NCI-H774 (cell line): ENCODE results near the gene TTC19.
A peak's percentile ranks its signal among the peaks of the same experiment; 100 is the strongest.

Source experiments
- DNase-seq: peaks from one replicate; lab custom pipeline; 2025; lab: John Stamatoyannopoulos, UW

The TTC19 gene

DNA sequence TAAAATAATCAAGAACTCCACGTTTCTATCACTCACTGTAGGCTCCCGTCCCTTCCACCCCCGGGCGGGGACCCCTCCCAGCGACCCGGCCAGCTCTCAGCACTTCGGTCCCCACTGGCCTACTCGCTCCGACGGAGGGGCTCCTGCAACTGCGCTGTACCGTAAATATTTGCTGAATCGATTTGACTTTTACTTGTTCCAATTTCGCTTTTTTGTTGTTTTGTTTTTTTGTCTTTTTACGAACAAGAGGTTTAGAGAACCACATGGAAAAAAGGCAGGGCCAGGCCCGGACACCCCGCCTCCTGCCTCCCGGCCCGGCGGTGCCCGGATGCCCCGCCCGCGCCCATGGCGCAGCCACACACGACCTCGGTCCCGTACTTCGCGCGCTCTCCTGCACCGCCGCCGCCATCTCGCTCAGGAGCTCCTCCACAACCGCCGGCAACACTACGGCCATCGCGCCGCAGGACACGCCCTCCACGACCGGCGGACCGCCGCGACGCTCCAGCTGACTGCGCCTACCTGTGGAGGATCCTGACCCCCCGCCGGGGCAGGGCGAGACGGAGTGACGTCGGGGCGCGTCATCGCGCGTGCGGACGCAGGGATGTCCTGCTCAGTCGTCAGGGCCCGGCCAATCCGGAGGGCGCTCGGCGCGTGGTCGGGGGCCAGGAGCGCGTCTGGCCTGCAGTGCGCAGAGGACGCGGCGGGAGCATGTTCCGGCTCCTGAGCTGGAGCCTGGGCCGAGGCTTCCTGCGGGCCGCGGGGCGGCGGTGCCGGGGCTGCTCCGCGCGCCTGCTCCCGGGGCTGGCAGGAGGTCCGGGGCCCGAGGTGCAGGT lies at the start of gene TTC19, which contains the start of gene ZSWIM7:
TSS of gene TTC19 (plus strand) at position 684 of the 833 bp plus-strand sequence. CDS start at position 709, 25 bp downstream.
TSS of gene ZSWIM7 (minus strand) at position 564 of the 833 bp plus-strand sequence. CDS start at position 454, 110 bp downstream.
- DNase-seq = peak; percentile 83

GRCh38 chr17:15951368-15952047 lies 48.1 kb upstream of the TTC19 start:
- DNase-seq = no peak

DNA sequence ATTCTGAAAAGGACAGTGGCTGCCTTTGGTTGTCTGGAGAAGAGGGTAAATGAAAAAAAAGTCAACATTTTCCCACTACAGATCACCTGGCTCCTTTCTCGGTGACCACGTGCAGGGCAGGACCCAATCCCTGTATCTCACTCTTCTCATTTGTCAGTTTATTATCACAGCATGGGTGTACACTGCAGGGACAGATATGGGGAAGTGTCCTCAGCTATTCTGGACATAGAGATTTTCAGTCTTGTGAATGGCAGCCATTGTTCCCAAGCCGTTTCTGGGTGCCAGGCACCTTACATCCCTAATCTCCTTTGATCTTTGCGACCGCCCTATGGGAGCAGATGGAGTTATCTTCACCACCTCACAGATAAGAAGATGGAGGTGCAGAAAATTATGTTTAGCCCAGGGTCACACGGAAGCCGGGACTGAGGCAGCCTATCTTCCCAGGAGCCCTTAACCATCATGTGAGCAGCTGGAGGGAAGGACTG lies 47.5 kb upstream of the TTC19 start:
- DNase-seq = no peak

GRCh38 chr17:15952916-15953790 lies 46.5 kb upstream of the TTC19 start:
- no peak for DNase-seq

GRCh38 chr17:15954222-15954621 lies 45.4 kb upstream of the TTC19 start:
- DNase-seq = no peak

GRCh38 chr17:15955793-15956541 lies 43.7 kb upstream of the TTC19 start:
- no peak for DNase-seq

DNA sequence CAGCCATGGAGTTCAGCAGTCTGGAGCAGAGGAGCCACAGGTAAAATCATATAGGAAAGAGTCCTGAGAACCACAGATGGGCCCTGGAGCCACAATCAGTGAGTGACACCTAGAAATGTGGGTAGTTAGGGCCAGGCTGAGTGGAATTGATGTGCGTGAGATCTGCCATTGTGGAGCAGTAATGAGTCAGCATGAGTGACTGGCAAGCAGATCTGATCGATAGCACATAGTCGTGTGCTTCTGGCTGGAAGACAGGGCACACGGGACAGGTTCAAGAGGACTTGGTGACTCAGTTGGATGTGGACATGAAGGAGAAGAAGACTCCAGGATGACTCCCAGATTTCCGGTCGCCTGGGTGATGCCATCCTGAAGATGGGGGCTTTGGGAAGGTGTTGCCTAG lies 42.4 kb upstream of the TTC19 start:
- DNase-seq = no peak

DNA sequence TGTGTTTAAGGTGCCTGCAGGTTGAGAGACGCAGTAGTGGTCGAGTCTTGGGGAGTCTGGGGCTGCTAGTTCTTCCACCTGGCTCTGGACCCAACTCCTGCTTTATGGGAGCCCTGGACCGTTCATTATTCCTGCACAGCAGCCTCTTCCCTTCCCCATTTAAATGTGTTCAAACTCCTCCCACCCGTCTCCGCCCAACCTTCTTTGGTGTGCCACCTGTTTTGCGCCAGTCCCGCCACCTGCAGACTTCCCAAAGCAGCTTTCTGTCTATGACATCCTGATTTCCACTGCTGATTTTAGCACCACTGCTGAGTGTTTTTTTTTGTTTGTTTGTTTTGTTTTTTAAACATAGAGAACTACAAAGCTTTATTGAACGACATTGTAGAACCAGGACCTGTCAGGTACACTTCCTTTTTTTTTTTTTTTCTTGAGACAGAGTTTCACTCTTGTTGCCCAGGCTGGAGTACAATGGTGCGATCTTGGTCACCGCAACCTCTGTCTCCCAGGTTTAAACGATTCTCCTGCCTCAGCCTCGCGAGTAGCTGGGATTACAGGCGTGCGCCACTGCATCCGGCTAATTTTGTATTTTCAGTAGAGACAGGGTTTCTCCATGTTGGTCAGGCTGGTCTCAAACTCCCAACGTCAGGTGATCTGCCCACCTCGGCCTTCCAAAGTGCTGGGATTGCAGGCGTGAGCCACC lies 41.9 kb upstream of the TTC19 start:
- no peak for DNase-seq

- DNase-seq = no peak
Measured at GRCh38 chr17:15958484-15958854, 41.2 kb upstream of the TTC19 start.

DNA sequence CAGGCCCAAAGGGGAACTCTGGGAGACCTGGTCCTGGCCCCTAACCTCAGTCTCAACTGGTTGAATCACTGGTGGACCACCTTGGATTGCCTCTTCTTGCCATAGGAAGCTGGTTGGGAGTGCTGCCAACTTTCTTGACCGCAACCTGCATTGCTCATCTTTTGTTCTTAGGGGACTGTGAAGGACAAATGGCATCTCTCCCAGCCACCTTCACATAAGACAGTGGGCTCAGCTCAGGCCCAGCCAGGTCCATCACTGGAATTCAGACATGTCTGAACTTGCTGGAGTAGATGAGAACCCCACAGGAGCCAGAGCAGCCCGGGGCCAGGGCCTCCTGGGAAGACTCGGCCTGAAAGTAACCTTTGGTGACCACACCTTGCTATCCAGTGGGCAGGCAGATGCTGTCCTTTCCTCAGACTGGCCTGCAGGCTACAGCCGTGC lies 35.9 kb upstream of the TTC19 start:
- no peak for DNase-seq

GRCh38 chr17:15965528-15965927 lies 34.1 kb upstream of the TTC19 start:
- DNase-seq = no peak

DNA sequence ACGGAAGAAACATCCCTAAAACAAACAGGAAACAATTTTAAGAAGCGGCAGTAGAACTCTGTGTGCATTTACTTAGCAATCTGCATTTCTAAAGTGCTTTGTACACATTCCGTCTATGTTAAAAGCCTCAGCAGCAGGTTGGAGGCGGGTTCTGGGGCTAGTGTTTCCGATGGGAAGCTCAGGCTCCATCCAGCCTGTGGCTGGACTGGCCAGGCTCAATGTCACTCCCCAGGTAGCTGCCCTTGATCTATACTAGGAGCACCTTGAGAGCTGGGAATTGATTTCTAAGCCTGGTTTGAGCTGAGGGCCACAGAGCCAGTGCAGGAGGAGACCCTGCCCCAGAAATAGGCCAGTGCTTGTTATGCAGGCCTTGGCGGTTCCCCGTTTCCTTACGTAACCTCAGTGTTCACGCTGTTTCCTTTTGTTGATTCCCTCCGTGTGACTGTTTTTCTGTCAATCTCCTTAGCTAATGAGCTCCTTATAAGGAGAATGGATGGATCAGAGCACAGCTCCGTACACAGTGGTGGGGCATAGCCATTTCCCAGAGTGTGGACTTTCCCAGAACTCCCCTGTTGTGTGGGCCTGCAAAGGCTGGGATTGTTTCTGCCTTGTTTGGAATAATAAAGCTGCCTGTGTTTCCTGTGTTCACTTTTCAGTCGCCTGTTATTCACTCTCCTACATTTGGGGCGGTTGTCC lies 33.3 kb upstream of the TTC19 start:
- DNase-seq = peak; percentile 41

GRCh38 chr17:15966879-15967248 lies 32.8 kb upstream of the TTC19 start:
- DNase-seq = no peak

DNA sequence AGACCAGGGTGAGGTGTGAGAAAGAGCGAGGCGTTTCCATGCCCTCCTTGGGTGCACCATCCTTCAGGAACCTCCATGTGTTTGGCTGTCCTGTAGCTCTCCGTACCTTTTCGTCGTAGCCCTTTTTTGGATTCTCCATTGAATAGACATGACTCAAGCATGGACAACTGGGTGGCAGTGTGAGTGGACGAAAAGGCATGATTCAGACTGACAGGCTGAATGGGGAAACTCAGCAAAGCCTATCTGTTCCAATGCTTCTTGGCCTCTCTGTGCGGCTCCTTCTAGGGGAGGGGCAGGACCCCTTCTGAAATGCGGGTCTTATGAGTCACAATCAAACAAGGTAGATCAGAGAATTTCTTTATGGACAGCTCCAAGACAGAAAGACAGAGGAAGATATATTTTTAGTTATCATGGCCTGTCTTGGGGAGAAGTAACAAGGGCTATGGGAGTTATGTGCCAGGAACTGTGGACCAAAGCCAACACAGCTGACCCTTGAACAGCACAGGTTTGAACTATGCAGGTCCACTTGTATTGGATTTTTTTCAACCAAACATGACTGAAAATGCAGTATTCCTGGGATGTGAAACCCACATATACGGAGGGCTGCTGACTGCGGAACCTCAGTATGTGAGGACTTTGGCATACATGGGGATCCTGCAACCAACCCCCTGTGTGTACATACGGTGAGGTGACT lies 31.8 kb upstream of the TTC19 start:
- no peak for DNase-seq

- no peak for DNase-seq
Measured at GRCh38 chr17:15969463-15969862, 30.2 kb upstream of the TTC19 start.

DNA sequence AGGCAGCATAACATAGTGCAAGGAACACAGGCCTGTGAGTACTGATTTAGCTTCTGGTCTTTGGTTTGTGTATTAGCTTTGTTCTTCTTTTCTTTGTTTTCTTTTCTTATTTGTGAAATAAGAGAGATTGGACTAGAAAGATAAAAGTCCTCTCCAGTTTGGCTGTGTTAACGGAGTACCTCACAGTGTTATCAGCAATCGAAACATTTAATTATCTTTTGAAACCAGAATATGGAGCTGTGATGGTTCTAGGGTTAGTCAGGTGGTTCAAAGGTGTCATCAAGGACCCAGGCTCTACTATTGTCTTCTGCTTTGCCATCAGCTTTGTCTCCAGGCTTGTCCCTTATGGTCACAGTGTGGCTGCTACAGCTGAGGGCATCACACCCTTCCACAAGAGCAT lies 29.1 kb upstream of the TTC19 start:
- no peak for DNase-seq

DNA sequence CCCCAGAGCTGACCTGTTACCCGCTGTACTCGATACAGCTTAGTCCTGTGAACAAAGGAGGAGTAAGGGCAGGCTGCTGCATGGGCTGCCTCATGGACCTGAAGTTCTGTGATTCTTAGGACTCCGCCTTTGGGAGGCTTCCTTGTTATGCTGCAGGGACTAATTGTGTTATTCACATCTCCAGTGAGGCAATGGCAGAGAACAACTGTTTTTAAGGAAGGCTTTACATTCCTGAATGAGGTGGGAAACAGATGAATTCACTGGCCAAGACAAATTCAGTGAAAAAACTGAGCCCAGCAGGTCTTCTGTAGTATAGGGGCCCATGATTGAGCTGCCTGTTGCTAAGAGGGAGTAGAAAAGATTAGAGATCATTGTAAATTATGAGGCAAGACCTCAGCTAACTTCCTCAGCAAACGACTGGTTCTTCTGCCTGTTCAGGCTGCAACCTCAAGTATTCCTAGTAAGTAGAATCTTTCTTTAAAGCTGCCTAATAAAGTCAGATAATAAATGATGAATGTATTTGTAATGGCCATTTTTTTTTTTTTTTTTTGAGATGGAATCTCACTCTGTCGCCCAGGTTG lies 28.4 kb upstream of the TTC19 start:
- no peak for DNase-seq

GRCh38 chr17:15971882-15972281 lies 27.7 kb upstream of the TTC19 start:
- no peak for DNase-seq

DNA sequence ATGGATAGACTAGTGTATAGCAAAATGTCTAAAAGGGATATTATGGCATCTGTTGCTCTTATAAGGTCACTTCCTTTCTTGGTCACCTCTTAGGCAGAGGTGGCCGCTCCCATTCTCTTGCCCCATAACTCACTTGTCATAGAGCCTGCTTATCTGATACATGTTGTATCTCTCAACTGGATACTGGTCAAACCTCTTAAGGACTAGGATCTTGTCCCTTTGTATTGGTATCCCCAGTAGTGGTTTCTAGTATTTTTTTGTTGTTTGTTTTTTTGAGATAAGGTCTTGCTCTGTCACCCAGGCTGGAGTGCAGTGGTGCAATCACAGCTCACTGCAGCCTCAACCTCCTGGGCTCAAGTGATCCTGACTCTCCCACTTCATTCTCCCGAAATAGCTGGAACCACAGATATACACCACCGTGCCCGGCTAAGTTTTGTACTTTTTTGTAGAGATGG lies 27.1 kb upstream of the TTC19 start:
- no peak for DNase-seq
